GM23248 (cell line): ENCODE results near the gene RAB6A.

Experiments
- EZH2 ChIP-seq: fragments of 200-600 bp; sonication (generic); IDR thresholded peaks from 2 replicates; pipeline ENCODE4 v1.6.1; 2018; ENCODE audit warnings: antibody characterized with exemption, mild to moderate bottlenecking; ENCODE audit not compliant: insufficient read depth, poor library complexity, severe bottlenecking
- EZH2phosphoT487 ChIP-seq: fragments of 200-600 bp; sonication (generic); IDR thresholded peaks from 2 replicates; pipeline ENCODE4 v1.6.1; 2018; ENCODE audit warnings: antibody characterized with exemption, moderate library complexity, mild to moderate bottlenecking, low read depth; ENCODE audit not compliant: insufficient read depth

GRCh38 chr11:73755670-73756069, 5.2 kb downstream of the RAB6A start:
- TF ChIP-seq EZH2phosphoT487 (no peak), EZH2 (no peak)
